ENCODE data around the gene ZNF223.

ZNF223 gene

GRCh38 chr19:44051650-44052402, at the start of gene ZNF223:
TSS of gene ZNF223 (plus strand) at chr19:44052036. CDS start at chr19:44055177, 3,141 bp downstream.
- Histone ChIP-seq H3K4me1 (ENCODE audit: control insufficient read depth, insufficient read depth, low read length) (peaks cover 15% of the 10 kb centered on the region), H3K9ac (ENCODE audit: low read length) (peak within 1 kb of the TSS; percentile 94), H3K36me3 (ENCODE audit: control insufficient read depth, insufficient read depth, low read length, severe bottlenecking) (peaks cover 6% of the 10 kb centered on the region), H3K4me3 (ENCODE audit: low read length) (peak within 1 kb of the TSS; percentile 100), H3K27me3 (replicated peaks; ENCODE audit: control insufficient read depth, insufficient read depth, low read length) (peaks cover 12% of the 10 kb centered on the region), H3K9me3 (ENCODE audit: control insufficient read depth, low read length) (peaks cover 9% of the 10 kb centered on the region)
- peak; percentile 96 for DNase-seq (ENCODE audit: low read depth)

GRCh38 chr19:44002212-44002565, 49.6 kb upstream of the ZNF223 start:
- peak overlapping the region; percentile 88 for H3K4me3 ChIP-seq (ENCODE audit: low read length)
- peaks cover 10% of the 10 kb centered on the region for H3K4me1 ChIP-seq (ENCODE audit: control insufficient read depth, insufficient read depth, low read length)
- DNase-seq (ENCODE audit: low read depth) = peak; percentile 38
- peaks cover 4% of the 10 kb centered on the region for H3K36me3 ChIP-seq (ENCODE audit: control insufficient read depth, insufficient read depth, low read length, severe bottlenecking)
- no peaks in the 10 kb centered on the region for H3K9me3 ChIP-seq (ENCODE audit: control insufficient read depth, low read length)
- H3K27me3 ChIP-seq (replicated peaks; ENCODE audit: control insufficient read depth, insufficient read depth, low read length) = no peaks in the 10 kb centered on the region
- H3K9ac ChIP-seq (ENCODE audit: low read length) = peak overlapping the region; percentile 91

- peaks cover 10% of the 10 kb centered on the region for H3K4me1 ChIP-seq (ENCODE audit: control insufficient read depth, insufficient read depth, low read length)
- peak within 1 kb of the TSS; percentile 88 for H3K4me3 ChIP-seq (ENCODE audit: low read length)
- peak; percentile 99 for DNase-seq (ENCODE audit: low read depth)
- H3K9me3 ChIP-seq (ENCODE audit: control insufficient read depth, low read length) = no peaks in the 10 kb centered on the region
- peak within 1 kb of the TSS; percentile 91 for H3K9ac ChIP-seq (ENCODE audit: low read length)
- H3K36me3 ChIP-seq (ENCODE audit: control insufficient read depth, insufficient read depth, low read length, severe bottlenecking) = peaks cover 8% of the 10 kb centered on the region
- no peaks in the 10 kb centered on the region for H3K27me3 ChIP-seq (replicated peaks; ENCODE audit: control insufficient read depth, insufficient read depth, low read length)
Observed at GRCh38 chr19:44002566-44003460, 49.0 kb upstream of the ZNF223 start, which contains the start of gene ZNF230. TSS of gene ZNF230 (plus strand) at chr19:44002957. CDS start at chr19:44007079, 4,122 bp downstream.

GRCh38 chr19:44003461-44004009, 48.3 kb upstream of the ZNF223 start:
- peak overlapping the region; percentile 88 for H3K4me3 ChIP-seq (ENCODE audit: low read length)
- H3K9ac ChIP-seq (ENCODE audit: low read length) = peak overlapping the region; percentile 91
- H3K4me1 ChIP-seq (ENCODE audit: control insufficient read depth, insufficient read depth, low read length) = peaks cover 10% of the 10 kb centered on the region
- H3K9me3 ChIP-seq (ENCODE audit: control insufficient read depth, low read length) = peaks cover 2% of the 10 kb centered on the region
- H3K27me3 ChIP-seq (replicated peaks; ENCODE audit: control insufficient read depth, insufficient read depth, low read length) = no peaks in the 10 kb centered on the region
- DNase-seq (ENCODE audit: low read depth) = peak; percentile 52
- H3K36me3 ChIP-seq (ENCODE audit: control insufficient read depth, insufficient read depth, low read length, severe bottlenecking) = peaks cover 16% of the 10 kb centered on the region

GRCh38 chr19:44005973-44006372, 45.9 kb upstream of the ZNF223 start:
- H3K4me1 ChIP-seq (ENCODE audit: control insufficient read depth, insufficient read depth, low read length) = peaks cover 10% of the 10 kb centered on the region
- no peak overlapping the region for H3K4me3 ChIP-seq (ENCODE audit: low read length)
- peak; percentile 29 for DNase-seq (ENCODE audit: low read depth)
- H3K9me3 ChIP-seq (ENCODE audit: control insufficient read depth, low read length) = peaks cover 27% of the 10 kb centered on the region
- no peak overlapping the region for H3K9ac ChIP-seq (ENCODE audit: low read length)
- H3K27me3 ChIP-seq (replicated peaks; ENCODE audit: control insufficient read depth, insufficient read depth, low read length) = no peaks in the 10 kb centered on the region
- peaks cover 40% of the 10 kb centered on the region for H3K36me3 ChIP-seq (ENCODE audit: control insufficient read depth, insufficient read depth, low read length, severe bottlenecking)

GRCh38 chr19:44007473-44007872, 44.4 kb upstream of the ZNF223 start:
- Histone ChIP-seq H3K9ac (ENCODE audit: low read length) (no peak overlapping the region), H3K27me3 (replicated peaks; ENCODE audit: control insufficient read depth, insufficient read depth, low read length) (no peaks in the 10 kb centered on the region), H3K36me3 (ENCODE audit: control insufficient read depth, insufficient read depth, low read length, severe bottlenecking) (peaks cover 55% of the 10 kb centered on the region), H3K9me3 (ENCODE audit: control insufficient read depth, low read length) (peaks cover 42% of the 10 kb centered on the region), H3K4me3 (ENCODE audit: low read length) (no peak overlapping the region), H3K4me1 (ENCODE audit: control insufficient read depth, insufficient read depth, low read length) (peaks cover 6% of the 10 kb centered on the region)
- DNase-seq (ENCODE audit: low read depth) = no peak

GRCh38 chr19:44010468-44010867, 41.4 kb upstream of the ZNF223 start:
- Histone ChIP-seq H3K9me3 (ENCODE audit: control insufficient read depth, low read length) (peaks cover 50% of the 10 kb centered on the region), H3K36me3 (ENCODE audit: control insufficient read depth, insufficient read depth, low read length, severe bottlenecking) (peaks cover 58% of the 10 kb centered on the region), H3K27me3 (replicated peaks; ENCODE audit: control insufficient read depth, insufficient read depth, low read length) (no peaks in the 10 kb centered on the region), H3K9ac (ENCODE audit: low read length) (no peak overlapping the region), H3K4me1 (ENCODE audit: control insufficient read depth, insufficient read depth, low read length) (no peaks in the 10 kb centered on the region), H3K4me3 (ENCODE audit: low read length) (peak overlapping the region; percentile 58)
- no peak for DNase-seq (ENCODE audit: low read depth)

- no peak overlapping the region for H3K4me3 ChIP-seq (ENCODE audit: low read length)
- no peak overlapping the region for H3K9ac ChIP-seq (ENCODE audit: low read length)
- H3K4me1 ChIP-seq (ENCODE audit: control insufficient read depth, insufficient read depth, low read length) = no peaks in the 10 kb centered on the region
- DNase-seq (ENCODE audit: low read depth) = no peak
- no peaks in the 10 kb centered on the region for H3K27me3 ChIP-seq (replicated peaks; ENCODE audit: control insufficient read depth, insufficient read depth, low read length)
- H3K36me3 ChIP-seq (ENCODE audit: control insufficient read depth, insufficient read depth, low read length, severe bottlenecking) = no peaks in the 10 kb centered on the region
- H3K9me3 ChIP-seq (ENCODE audit: control insufficient read depth, low read length) = peaks cover 7% of the 10 kb centered on the region
Observed at GRCh38 chr19:44019498-44019897, 32.3 kb upstream of the ZNF223 start.

GRCh38 chr19:44021221-44021620, 30.6 kb upstream of the ZNF223 start:
- no peak overlapping the region for H3K4me3 ChIP-seq (ENCODE audit: low read length)
- peaks cover 9% of the 10 kb centered on the region for H3K4me1 ChIP-seq (ENCODE audit: control insufficient read depth, insufficient read depth, low read length)
- H3K9me3 ChIP-seq (ENCODE audit: control insufficient read depth, low read length) = peaks cover 5% of the 10 kb centered on the region
- H3K36me3 ChIP-seq (ENCODE audit: control insufficient read depth, insufficient read depth, low read length, severe bottlenecking) = no peaks in the 10 kb centered on the region
- DNase-seq (ENCODE audit: low read depth) = no peak
- no peaks in the 10 kb centered on the region for H3K27me3 ChIP-seq (replicated peaks; ENCODE audit: control insufficient read depth, insufficient read depth, low read length)
- no peak overlapping the region for H3K9ac ChIP-seq (ENCODE audit: low read length)

GRCh38 chr19:44024900-44025216, 27.0 kb upstream of the ZNF223 start:
- no peak for DNase-seq (ENCODE audit: low read depth)
- peaks cover 19% of the 10 kb centered on the region for H3K9me3 ChIP-seq (ENCODE audit: control insufficient read depth, low read length)
- H3K4me1 ChIP-seq (ENCODE audit: control insufficient read depth, insufficient read depth, low read length) = peaks cover 9% of the 10 kb centered on the region
- no peaks in the 10 kb centered on the region for H3K27me3 ChIP-seq (replicated peaks; ENCODE audit: control insufficient read depth, insufficient read depth, low read length)
- H3K4me3 ChIP-seq (ENCODE audit: low read length) = peak overlapping the region; percentile 97
- H3K36me3 ChIP-seq (ENCODE audit: control insufficient read depth, insufficient read depth, low read length, severe bottlenecking) = peaks cover 32% of the 10 kb centered on the region
- peak overlapping the region; percentile 94 for H3K9ac ChIP-seq (ENCODE audit: low read length)

Measured in adipocyte (in vitro differentiated cells).